HG03060 (cell line): ENCODE measurements around the gene ARHGAP42.

Source experiments
- ATAC-seq: cut with Tn5 transposase; IDR thresholded peaks from one replicate; pipeline ENCODE4 v1.9.1; 2021; ENCODE audit warnings: low read depth, moderate number of reproducible peaks; ENCODE audit not compliant: unreplicated experiment

ARHGAP42 gene

GRCh38 chr11:100942016-100942415, 254.9 kb downstream of the ARHGAP42 start:
- no peak for ATAC-seq

GRCh38 chr11:100948936-100949335, 261.8 kb downstream of the ARHGAP42 start:
- ATAC-seq = no peak

- no peak for ATAC-seq
Measured at GRCh38 chr11:100949443-100949842, 262.4 kb downstream of the ARHGAP42 start.

- ATAC-seq = no peak
Measured at GRCh38 chr11:100955318-100955717, 268.2 kb downstream of the ARHGAP42 start.

- no peak for ATAC-seq
Measured at GRCh38 chr11:100956351-100956750, 269.3 kb downstream of the ARHGAP42 start.

- ATAC-seq = no peak
Measured at GRCh38 chr11:100957499-100957898, 270.4 kb downstream of the ARHGAP42 start.

- no peak for ATAC-seq
Measured at GRCh38 chr11:100961633-100962032, 274.5 kb downstream of the ARHGAP42 start.

GRCh38 chr11:100963375-100963774, 276.3 kb downstream of the ARHGAP42 start:
- ATAC-seq = no peak

- no peak for ATAC-seq
Measured at GRCh38 chr11:100964435-100964834, 277.3 kb downstream of the ARHGAP42 start.

- no peak for ATAC-seq
Measured at GRCh38 chr11:100965346-100965745, 278.3 kb downstream of the ARHGAP42 start.

- ATAC-seq = no peak
Measured at GRCh38 chr11:100966366-100966765, 279.3 kb downstream of the ARHGAP42 start.

GRCh38 chr11:100969008-100969407, 281.9 kb downstream of the ARHGAP42 start:
- no peak for ATAC-seq

- no peak for ATAC-seq
Measured at GRCh38 chr11:100970283-100971164, 283.4 kb downstream of the ARHGAP42 start.

- no peak for ATAC-seq
Measured at GRCh38 chr11:100972046-100972445, 285.0 kb downstream of the ARHGAP42 start.

- ATAC-seq = no peak
Measured at GRCh38 chr11:100978442-100978841, 291.4 kb downstream of the ARHGAP42 start.

GRCh38 chr11:100978939-100979338, 291.9 kb downstream of the ARHGAP42 start:
- no peak for ATAC-seq

- ATAC-seq = no peak
Measured at GRCh38 chr11:100980156-100980555, 293.1 kb downstream of the ARHGAP42 start.

- no peak for ATAC-seq
Measured at GRCh38 chr11:100981196-100981824, 294.2 kb downstream of the ARHGAP42 start.

GRCh38 chr11:100984668-100985067, 297.6 kb downstream of the ARHGAP42 start:
- ATAC-seq = peak; percentile 79

GRCh38 chr11:100990931-100991330, 303.8 kb downstream of the ARHGAP42 start:
- ATAC-seq = no peak

- no peak for ATAC-seq
Measured at GRCh38 chr11:100991541-100991940, 304.5 kb downstream of the ARHGAP42 start.

GRCh38 chr11:100994966-100995365, 307.9 kb downstream of the ARHGAP42 start:
- ATAC-seq = no peak
